Measurements from ENCODE around the gene NKD1.

The NKD1 gene

GRCh38 chr16:50539053-50539695 lies 9.0 kb upstream of the NKD1 start:
- no peak for DNase-seq

- DNase-seq, result no peak
Measured at GRCh38 chr16:50539822-50540710, 8.1 kb upstream of the NKD1 start.

GRCh38 chr16:50540711-50541007 lies 7.5 kb upstream of the NKD1 start:
- no peak for DNase-seq

GRCh38 chr16:50542703-50543102 lies 5.5 kb upstream of the NKD1 start:
- DNase-seq, result no peak

- no peak for DNase-seq
Measured at GRCh38 chr16:50546125-50546524, 2.1 kb upstream of the NKD1 start.

- DNase-seq, result peak; percentile 10
Measured at GRCh38 chr16:50547340-50548124, 664 bp upstream of the NKD1 start.

- DNase-seq, result no peak
Measured at GRCh38 chr16:50548909-50549560, 839 bp downstream of the NKD1 start.

GRCh38 chr16:50549561-50549915 lies 1.3 kb downstream of the NKD1 start:
- no peak for DNase-seq

- DNase-seq, result no peak
Measured at GRCh38 chr16:50550035-50550434, 1.8 kb downstream of the NKD1 start.

- no peak for DNase-seq
Measured at GRCh38 chr16:50550866-50551641, 2.9 kb downstream of the NKD1 start.

- no peak for DNase-seq
Measured at GRCh38 chr16:50552476-50553101, 4.4 kb downstream of the NKD1 start.

- no peak for DNase-seq
Measured at GRCh38 chr16:50553182-50553710, 5.0 kb downstream of the NKD1 start.

GRCh38 chr16:50553731-50554360 lies 5.7 kb downstream of the NKD1 start:
- DNase-seq, result no peak

GRCh38 chr16:50555269-50555875 lies 7.2 kb downstream of the NKD1 start:
- no peak for DNase-seq

- DNase-seq, result no peak
Measured at GRCh38 chr16:50555952-50556673, 7.9 kb downstream of the NKD1 start.

- no peak for DNase-seq
Measured at GRCh38 chr16:50557046-50557445, 8.8 kb downstream of the NKD1 start.

- no peak for DNase-seq
Measured at GRCh38 chr16:50558913-50559312, 10.7 kb downstream of the NKD1 start.

- DNase-seq, result no peak
Measured at GRCh38 chr16:50559342-50559741, 11.1 kb downstream of the NKD1 start.

GRCh38 chr16:50559804-50560514 lies 11.8 kb downstream of the NKD1 start:
- DNase-seq, result no peak

Measured in NCI-H1436 (cell line).